Middle frontal gyrus (tissue), 1 donor: Measurements from ENCODE around the gene LURAP1L.
A peak's percentile ranks its signal among the peaks of the same experiment; 100 is the strongest.

Experiments
- DNase-seq: peaks from one replicate; pipeline ENCODE4 v3.0.0-alpha.2; 2015; ENCODE audit warnings: low spot score; ENCODE audit errors: extremely low spot score

Gene LURAP1L, protein sequence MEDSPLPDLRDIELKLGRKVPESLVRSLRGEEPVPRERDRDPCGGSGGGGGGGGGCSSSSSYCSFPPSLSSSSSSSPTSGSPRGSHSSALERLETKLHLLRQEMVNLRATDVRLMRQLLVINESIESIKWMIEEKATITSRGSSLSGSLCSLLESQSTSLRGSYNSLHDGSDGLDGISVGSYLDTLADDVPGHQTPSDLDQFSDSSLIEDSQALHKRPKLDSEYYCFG

DNA sequence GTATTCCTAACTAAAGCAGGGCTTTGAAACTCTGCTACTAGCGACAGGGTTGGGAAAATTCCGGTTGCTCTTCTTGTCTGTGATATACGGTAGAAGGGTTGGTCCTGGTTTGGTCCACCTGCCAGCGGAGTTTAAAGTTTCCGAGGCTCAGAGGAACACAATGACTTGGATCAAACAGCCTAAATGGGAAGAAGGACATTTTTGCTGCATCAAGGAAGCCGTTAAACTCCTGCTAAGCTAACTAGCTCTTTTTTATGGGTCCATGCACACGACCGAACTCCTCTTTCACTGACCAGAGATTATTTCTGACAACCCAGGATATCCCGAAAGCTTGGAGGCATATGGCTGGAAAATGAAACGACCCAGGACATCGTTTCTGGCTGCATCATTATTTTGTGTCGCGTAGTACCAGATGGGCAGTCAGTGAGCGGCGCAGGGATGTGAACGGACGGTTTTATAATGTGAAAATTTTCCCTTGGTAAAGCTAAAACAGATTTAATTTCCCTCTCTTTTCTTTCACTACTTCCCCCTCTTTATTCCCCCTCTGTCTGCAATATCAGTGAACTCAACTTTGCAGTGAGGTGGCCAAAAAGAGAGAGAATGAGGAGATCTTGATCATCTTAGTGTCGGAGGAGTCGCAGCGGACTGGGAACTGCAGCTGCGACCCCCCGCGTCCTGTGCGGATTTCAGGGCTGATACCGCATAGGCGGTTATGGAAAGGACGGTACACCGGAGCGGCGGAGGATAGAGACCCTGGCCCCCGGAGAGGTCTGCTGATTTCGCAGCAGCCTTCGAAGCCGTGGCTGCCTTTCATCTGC, at the start of gene LURAP1L:
Gene LURAP1L (plus strand): TSS at position 160 of the 818 bp plus-strand sequence. CDS start 696 bp downstream, outside the sequence.
- peak; percentile 56 for DNase-seq

GRCh38 chr9:12726795-12727194, 48.0 kb upstream of the LURAP1L start:
- no peak for DNase-seq

DNA sequence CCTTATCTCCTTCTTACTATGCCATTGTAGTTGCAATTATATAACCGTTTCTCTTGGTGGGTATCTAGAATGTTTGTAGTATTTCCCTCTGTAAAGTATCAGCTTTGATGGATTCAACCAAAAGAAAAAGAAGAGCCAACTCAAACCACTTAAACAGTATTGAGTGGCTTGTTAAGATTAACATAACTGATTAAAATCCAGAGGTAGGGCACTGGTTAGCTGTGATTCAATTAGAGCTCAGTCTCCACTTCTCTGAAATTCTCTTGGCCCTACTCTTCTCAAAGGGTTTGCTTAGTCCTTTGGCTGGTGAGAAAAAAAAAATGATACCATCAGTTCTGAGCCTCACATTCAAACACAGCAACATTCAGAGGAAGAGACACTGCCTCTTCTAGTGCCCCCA, 44.6 kb upstream of the LURAP1L start:
- DNase-seq: no peak

GRCh38 chr9:12730927-12731326, 43.9 kb upstream of the LURAP1L start:
- DNase-seq: no peak

GRCh38 chr9:12732971-12733370, 41.8 kb upstream of the LURAP1L start:
- no peak for DNase-seq

DNA sequence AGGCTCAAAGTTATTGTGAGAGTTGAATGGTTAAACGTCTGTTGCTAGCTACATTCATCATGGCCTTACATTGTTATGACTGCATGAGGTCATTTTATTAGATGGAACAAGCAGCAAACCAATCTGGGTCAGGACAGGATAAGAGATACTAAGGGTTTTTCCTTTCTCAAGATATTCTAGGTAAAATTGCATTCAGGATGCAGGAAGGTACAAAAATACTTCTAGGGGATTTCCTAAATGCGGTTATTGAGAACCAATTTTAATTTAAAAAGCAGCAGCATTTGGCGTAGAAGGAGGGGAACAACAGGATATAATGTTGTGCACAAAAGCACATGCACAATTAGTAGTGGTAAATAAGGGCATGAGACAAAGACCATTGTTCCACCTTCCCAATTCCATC, 39.2 kb upstream of the LURAP1L start:
- DNase-seq: no peak

GRCh38 chr9:12737871-12738270, 36.9 kb upstream of the LURAP1L start:
- no peak for DNase-seq

GRCh38 chr9:12739014-12739652, 35.7 kb upstream of the LURAP1L start:
- DNase-seq: no peak

- DNase-seq: no peak
Measured at GRCh38 chr9:12740845-12741244, 34.0 kb upstream of the LURAP1L start.

DNA sequence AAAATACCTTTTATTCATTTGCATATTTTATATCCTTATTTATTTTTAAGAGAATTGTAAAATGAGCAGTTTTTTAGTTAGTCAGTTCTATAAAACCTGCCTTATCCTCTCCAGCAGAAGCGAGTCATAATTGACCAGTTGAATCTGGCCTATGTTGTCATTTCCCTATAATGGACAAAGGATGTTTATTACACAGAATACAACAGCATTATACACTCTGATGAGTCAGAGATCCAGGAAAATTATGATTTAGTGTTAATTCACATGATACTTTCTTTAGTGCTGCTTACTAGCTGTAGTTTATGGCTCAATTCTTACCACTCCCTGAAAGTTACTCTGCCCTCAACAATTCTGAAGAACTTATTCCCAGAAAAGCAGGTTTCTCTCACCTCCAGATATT, 26.8 kb upstream of the LURAP1L start:
- no peak for DNase-seq

DNA sequence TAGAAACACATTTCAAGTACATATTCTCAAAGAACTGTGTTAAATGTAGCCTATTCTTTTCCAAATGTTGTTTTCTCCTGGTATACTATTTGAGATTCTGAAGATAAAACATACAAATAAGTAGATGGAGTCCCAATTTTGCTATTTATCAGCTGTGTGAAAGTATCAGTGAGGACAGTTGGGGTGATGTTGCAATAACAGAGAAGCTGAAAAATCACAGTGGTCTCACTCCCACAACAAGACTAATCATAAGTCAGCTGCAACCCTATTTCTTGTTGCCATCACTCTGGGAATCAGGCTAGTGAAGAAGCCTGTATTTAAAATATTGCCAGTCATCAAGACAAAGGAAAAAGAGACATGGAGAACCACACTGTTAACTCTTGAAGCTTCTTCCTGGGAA, 25.9 kb upstream of the LURAP1L start:
- no peak for DNase-seq

- no peak for DNase-seq
Measured at GRCh38 chr9:12753931-12754330, 20.9 kb upstream of the LURAP1L start.

GRCh38 chr9:12759761-12760160, 15.1 kb upstream of the LURAP1L start:
- DNase-seq: peak; percentile 8

- DNase-seq: no peak
Measured at GRCh38 chr9:12760758-12761157, 14.1 kb upstream of the LURAP1L start.

GRCh38 chr9:12764150-12764549, 10.7 kb upstream of the LURAP1L start:
- no peak for DNase-seq

GRCh38 chr9:12765088-12765798, 9.6 kb upstream of the LURAP1L start:
- no peak for DNase-seq

DNA sequence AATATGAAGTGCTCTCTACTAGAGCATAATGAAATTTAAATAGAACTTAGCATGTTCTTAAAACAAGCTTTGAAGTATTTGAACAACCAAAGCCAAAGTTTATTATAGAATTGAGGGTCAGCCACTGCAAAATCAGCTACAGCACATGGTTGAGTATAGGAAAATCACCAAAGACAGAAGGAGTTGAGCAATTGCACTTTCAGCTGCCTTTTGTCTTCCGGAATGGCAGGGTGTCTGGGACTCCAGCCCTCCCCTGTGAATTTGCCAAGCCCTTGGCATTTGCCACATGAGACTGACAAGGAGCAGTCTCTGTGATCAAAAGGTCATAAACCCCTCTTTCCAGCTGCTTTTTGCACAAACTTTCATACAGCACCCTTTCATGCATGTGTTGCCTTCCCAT, 8.5 kb upstream of the LURAP1L start:
- DNase-seq: no peak

DNA sequence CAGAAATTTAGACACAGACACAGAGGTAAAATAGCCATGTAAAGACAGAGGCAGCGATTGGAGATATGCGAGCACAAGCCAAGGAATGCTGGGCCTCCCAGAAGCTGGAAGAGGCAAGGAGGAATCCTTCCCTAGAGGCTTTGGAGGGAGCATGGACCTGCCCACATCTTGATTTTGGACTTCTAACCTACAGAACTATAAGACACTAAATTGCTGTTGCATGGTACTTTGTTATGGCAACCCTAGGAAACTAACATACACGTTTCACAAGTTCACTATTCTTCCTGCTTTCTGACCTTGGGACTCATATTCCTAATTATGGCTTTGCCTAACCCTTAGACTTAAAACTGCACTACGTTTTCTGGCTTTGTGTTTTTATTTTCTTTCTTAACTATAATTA, 4.6 kb upstream of the LURAP1L start:
- no peak for DNase-seq

DNA sequence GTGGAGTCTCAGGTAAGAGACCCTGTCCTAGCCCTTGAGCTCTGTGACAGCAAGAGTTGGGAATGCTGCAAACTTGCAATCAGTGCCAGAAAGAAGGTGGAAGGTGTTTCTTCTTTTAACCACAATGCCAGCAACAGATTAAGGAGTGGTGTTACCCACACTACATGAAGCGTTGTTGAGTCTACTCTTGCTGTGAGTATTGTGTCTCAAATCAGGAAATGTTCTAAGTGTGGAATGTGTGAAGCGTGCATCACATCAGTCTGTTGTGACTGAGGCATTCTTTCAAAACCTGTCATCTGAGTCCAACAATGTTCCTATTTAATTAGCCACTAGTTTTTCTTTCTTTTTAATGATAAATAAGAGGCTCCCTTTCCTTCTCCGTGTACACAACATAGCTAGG, 2.9 kb upstream of the LURAP1L start:
- no peak for DNase-seq

- DNase-seq: no peak
Measured at GRCh38 chr9:12773562-12773961, 1.3 kb upstream of the LURAP1L start.

GRCh38 chr9:12775679-12776512, 1.1 kb downstream of the LURAP1L start:
- peak; percentile 28 for DNase-seq
